Measurements from ENCODE around the gene DSCAM.

DSCAM gene

GRCh38 chr21:40837456-40837855, 9.5 kb downstream of the DSCAM start:
- no peak for DNase-seq (ENCODE audit: low read depth in 3 of 3)

- DNase-seq (ENCODE audit: low read depth in 3 of 3): no peak
These were observed 11.7 kb downstream of the DSCAM start for GRCh38 chr21:40835184-40835694.

DNA sequence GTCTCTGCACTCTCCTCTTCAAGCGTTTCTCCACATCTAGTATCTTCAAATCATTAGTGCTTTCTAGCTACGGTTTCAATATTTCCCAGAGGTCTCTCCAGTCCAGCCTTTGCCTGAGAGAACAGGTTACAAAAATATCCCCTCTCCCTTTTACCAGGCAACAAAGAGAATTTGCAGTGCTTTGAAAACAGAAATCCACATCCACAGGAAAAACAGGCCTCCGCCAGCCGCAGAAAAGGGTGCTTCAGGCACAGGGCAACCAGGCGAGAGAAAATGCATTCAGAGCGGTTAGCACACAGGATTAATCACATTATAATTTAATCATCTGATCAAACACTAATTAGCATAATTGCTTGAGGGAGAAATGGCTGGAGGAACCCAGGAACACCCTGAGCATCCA, 13.8 kb downstream of the DSCAM start:
- no peak for DNase-seq (ENCODE audit: low read depth in 3 of 3)

DNA sequence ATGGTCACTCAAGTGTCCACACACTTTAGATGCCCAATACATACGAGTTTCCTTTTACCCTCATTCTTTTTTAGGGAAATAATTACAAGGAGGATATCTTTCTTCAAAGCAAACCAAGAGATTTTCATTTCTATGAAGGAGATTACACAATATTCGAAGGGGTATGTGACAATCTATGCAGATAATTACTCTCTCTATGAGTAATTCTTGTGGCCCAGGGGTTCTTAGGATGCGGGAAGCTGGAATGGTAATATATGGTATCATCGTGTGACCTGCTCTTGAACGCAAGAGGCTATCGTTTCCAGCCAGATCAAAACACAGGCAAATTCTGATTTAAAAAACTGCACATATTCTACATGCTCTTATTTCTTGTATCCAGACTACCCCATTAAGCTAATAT, 14.6 kb downstream of the DSCAM start:
- DNase-seq (ENCODE audit: low read depth in 3 of 3): no peak

GRCh38 chr21:40830836-40831235, 16.1 kb downstream of the DSCAM start:
- DNase-seq (ENCODE audit: low read depth in 3 of 3): no peak

DNA sequence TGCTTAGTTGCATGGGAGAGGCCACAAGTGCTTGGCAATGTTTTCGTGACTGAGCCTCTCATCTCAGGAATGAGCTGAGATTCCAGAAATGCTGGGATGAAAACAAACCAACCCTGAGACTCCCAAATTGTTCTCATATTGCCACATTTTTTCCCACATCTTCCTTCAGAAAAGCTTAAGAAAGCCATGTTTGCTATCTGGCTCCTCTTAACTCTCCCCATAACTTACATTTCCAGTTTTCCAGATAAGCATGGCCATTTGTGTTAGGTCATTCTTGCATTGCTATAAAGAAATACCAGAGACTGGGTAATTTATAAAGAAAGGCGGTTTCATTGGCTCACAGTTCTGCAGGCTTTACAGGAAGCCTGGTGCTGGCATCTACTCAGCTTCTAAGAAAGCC, 17.2 kb downstream of the DSCAM start:
- no peak for DNase-seq (ENCODE audit: low read depth in 3 of 3)

DNA sequence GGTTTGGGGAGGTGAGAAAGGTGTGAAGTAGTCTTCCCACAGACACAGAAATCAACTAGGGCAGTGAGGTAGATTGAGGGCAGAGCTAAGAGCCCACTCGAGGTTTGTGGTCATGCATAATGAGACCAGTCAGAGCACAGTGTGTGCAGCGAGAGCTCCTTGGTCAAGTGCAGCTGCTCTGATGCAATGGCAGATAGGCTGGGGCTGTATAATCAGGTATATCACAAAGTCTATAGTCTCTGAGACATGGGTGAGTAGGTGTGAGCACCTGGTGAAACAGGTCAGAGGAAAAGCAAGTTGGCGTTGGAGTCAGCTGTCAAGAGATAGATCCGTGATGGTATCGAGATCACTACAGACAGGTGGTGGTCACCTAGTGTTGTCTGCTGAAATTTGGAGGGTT, 17.6 kb downstream of the DSCAM start:
- no peak for DNase-seq (ENCODE audit: low read depth in 3 of 3)

DNA sequence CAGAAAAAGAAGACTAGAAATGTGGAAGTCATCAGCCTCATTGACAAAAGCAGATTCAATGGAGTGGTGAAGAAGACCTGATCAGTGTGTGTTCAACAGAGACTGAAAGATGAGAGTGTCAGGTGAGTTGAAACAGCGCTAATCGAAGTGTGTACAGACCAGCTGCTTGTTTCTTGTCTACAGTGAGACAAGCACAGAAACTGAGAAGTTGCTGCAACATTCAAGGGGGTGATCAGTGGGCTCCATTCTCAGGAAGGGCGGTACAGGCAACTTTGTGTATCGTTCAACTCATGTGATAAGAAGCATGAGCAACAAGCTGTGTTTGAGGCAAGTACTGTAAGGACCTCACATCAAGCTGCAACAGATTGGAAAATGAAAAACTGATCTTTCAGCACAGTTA, 19.4 kb downstream of the DSCAM start:
- DNase-seq (ENCODE audit: low read depth in 3 of 3): no peak

GRCh38 chr21:40819071-40819900, 27.7 kb downstream of the DSCAM start:
- no peak for DNase-seq (ENCODE audit: low read depth in 3 of 3)

GRCh38 chr21:40813918-40814317, 33.0 kb downstream of the DSCAM start:
- DNase-seq (ENCODE audit: low read depth in 3 of 3): no peak

GRCh38 chr21:40809673-40810197, 37.2 kb downstream of the DSCAM start:
- no peak for DNase-seq (ENCODE audit: low read depth in 3 of 3)

- no peak for DNase-seq (ENCODE audit: low read depth in 3 of 3)
These were observed 43.9 kb downstream of the DSCAM start for GRCh38 chr21:40803101-40803500.

DNA sequence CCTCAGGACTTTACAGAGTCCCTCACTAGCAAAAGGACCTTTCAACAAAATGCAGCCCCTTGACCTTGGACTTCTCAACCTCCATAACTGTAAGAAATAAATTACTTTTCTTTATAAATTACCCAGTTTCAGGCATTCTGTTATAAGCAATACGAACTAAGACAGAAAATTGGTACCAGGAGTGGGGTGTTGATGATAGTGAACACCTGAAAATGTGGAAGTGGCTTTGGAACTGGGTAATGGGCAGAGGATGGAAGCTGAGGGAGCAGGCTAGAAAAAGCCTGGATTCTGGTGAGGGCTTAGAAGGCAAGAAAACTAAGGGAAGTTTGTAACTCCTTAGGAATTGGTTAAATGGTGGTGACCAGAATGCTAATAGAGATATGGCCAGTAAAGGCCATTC, 46.8 kb downstream of the DSCAM start:
- no peak for DNase-seq (ENCODE audit: low read depth in 3 of 3)

DNA sequence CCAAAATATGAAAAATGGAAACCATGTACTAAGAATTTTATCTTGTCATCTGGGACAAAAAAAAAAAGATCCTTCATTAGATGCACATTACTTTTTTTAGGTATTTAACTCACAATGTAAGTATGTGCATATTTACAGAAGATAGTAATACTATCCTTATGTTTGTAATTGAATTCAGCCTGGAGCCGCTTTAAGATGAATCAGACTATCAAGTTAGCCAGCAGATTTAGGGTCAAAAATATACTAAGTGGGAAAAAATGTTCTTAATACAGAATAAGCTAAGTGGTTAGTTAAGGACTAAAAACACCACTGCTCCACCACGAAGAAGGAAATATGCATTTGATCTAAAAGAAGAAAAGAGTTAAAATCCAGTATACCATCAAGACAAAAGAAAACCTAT, 49.1 kb downstream of the DSCAM start:
- DNase-seq (ENCODE audit: low read depth in 3 of 3): no peak

GRCh38 chr21:40797410-40797809, 49.5 kb downstream of the DSCAM start:
- DNase-seq (ENCODE audit: low read depth in 3 of 3): no peak

DNA sequence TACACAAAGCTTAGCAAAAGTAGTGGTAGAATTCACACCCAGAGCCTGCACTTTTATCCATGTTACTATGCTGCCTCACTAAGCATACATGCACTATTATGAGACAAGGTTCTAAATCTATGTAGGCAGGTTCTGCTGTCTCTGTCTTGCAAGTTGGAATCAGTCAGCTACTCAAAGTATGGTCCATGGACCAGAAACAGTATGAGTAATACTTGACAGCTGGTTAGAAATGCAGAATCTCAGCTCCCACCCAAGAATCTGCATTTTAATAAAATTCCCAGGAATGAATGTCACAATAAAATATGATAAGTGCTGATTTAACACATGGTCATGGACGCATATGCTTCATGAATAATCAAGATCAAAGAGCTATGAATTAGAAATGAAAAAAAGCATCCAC, 50.5 kb downstream of the DSCAM start:
- DNase-seq (ENCODE audit: low read depth in 3 of 3): no peak

- no peak for DNase-seq (ENCODE audit: low read depth in 3 of 3)
These were observed 51.6 kb downstream of the DSCAM start for GRCh38 chr21:40795313-40795712.

GRCh38 chr21:40792691-40793456, 54.1 kb downstream of the DSCAM start:
- DNase-seq (ENCODE audit: low read depth in 3 of 3): no peak

GRCh38 chr21:40788635-40789034, 58.3 kb downstream of the DSCAM start:
- no peak for DNase-seq (ENCODE audit: low read depth in 3 of 3)

DNA sequence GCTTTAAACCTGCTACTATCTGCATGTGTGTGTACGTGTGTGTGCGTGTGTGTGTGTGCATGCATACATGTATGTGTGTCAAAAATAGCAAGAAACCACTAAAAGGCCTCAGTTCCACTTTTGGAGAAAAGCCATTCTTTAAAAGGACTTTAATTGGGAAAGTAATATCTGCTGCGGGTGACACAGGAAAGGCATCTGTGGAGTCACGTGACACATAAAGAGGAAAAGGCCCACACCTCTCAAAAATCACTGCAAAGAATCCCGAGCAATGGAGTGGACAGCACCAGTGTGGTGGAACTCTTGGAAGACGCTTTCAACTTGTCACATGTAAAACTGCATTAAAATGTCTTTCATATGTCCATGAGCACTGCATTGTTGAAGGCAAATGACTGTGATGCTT, 63.6 kb downstream of the DSCAM start:
- no peak for DNase-seq (ENCODE audit: low read depth in 3 of 3)

- no peak for DNase-seq (ENCODE audit: low read depth in 3 of 3)
These were observed 76.4 kb downstream of the DSCAM start for GRCh38 chr21:40770435-40771055.

GRCh38 chr21:40769231-40769630, 77.7 kb downstream of the DSCAM start:
- no peak for DNase-seq (ENCODE audit: low read depth in 3 of 3)

Measured in stimulated activated CD4-positive, alpha-beta T cell treated with anti-CD3 and anti-CD28 coated beads, TNF-alpha, amount 100 ng/mL, for 24 hours (primary cell).